Right atrium auricular region (tissue), 2 donors: Measurements from ENCODE around the gene PNPLA7. TPM values are rescaled to one million over a fixed set of nuclear protein-coding genes. Genes with fewer than 3 reads are reported as not detected.
"Not testable (repeated sequence)": the region's sequence is repeated elsewhere in the genome, so short reads cannot be mapped to it uniquely, and the experiment has no call there.

Source experiments
- DNase-seq: peaks from one replicate; pipeline ENCODE4 v3.0.0-alpha.2; 2019; ENCODE audit warnings: low spot score
- H3K27ac ChIP-seq, 2 donors: fragments of 200-600 bp; sonication (generic); 1 replicate in 1 of 2; 2 replicates in 1 of 2; pipeline ENCODE4 v1.5.1; 2016 to 2019
- H3K27me3 ChIP-seq, 2 donors: fragments of 200-600 bp; sonication (generic); one replicate each; pipeline versions ENCODE4 v1.5.1 to v1.6.0; 2017 to 2019
- H3K36me3 ChIP-seq: fragments of 200-600 bp; sonication (generic); one replicate; pipeline ENCODE4 v1.5.1; 2016
- H3K4me1 ChIP-seq, 2 donors: fragments of 200-600 bp; sonication (generic); one replicate each; pipeline versions ENCODE4 v1.5.1 to v1.6.0; 2017 to 2019
- H3K4me3 ChIP-seq, 2 donors: fragments of 200-600 bp; sonication (generic); 1 replicate in 1 of 2; 2 replicates in 1 of 2; pipeline ENCODE4 v1.5.1; 2017 to 2019; ENCODE audit warnings: mild to moderate bottlenecking in 1 of 2, moderate library complexity in 1 of 2
- H3K9me3 ChIP-seq, 2 donors: fragments of 200-600 bp; sonication (generic); one replicate each; pipeline ENCODE4 v1.5.1; 2019
- CTCF ChIP-seq, 2 donors: fragments of 200-600 bp; sonication (generic); IDR thresholded peaks; one replicate each; pipeline ENCODE4 v1.5.1; 2019; ENCODE audit warnings: antibody characterized with exemption in 2 of 2
- total RNA-seq, 2 donors: library from RNA; depleted of rRNA; stranded (reverse); fragments of >200 nt; gene quantifications; one replicate each; pipeline ENCODE4 v1.1.0, GENCODE V29; 2016

Gene PNPLA7
- total RNA-seq, 2 donors from 2014 or later, result 4.4 to 4.6 TPM

- TF ChIP-seq CTCF (IDR thresholded peaks at IDR 0.05), result no peak
- H3K36me3 ChIP-seq, result no peaks in the 10 kb centered on the region
- H3K27me3 ChIP-seq, result no peaks in the 10 kb centered on the region
- H3K9me3 ChIP-seq, result no peaks in the 10 kb centered on the region
- H3K4me1 ChIP-seq, result no peaks in the 10 kb centered on the region
- no peak for DNase-seq
- no peak overlapping the region for H3K27ac ChIP-seq
- no peak overlapping the region for H3K4me3 ChIP-seq
Observed at GRCh38 chr9:137521405-137521985, 28.7 kb downstream of the PNPLA7 start.

DNA sequence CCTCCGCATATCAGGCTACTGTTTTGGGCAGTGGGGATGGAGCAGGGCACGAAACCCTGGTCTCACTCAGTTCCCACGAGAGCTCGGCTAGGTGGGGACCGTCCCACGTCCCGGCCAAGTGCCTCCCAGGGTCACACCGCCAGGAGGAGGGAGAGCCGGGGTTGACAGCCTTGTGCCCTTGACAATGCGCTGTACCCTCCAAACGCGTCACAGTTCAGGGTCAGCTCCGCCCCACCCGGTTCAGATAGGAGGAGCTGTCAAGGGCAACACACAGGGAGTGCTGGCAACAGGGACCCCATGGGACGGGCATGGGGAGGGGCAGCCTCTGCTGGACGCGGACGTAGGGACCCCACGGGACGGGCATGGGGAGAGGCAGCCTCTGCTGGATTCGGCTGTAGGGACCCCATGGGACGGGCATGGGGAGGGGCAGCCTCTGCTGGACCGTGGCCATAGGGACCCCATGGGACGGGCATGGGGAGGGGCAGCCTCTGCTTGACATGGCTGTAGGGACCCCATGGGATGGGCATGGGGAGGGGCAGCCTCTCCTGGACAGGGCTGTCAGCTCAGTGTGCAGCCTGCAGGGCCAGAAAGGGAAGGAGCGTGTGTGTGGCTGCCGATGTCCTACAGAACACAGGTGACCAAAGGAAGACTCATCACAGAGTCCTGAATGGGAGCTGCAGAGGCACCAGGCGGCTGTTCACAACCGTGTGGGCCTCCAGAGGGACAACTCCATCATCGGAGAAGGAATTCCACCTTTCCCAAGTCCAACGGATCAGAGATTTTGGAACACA lies 29.4 kb downstream of the PNPLA7 start:
- Histone ChIP-seq H3K9me3 (no peaks in the 10 kb centered on the region), H3K36me3 (no peaks in the 10 kb centered on the region), H3K4me1 (no peaks in the 10 kb centered on the region), H3K27me3 (no peaks in the 10 kb centered on the region), H3K27ac (no peak overlapping the region), H3K4me3 (no peak overlapping the region)
- DNase-seq, result no peak
- TF ChIP-seq CTCF (IDR thresholded peaks at IDR 0.05), result no peak

DNA sequence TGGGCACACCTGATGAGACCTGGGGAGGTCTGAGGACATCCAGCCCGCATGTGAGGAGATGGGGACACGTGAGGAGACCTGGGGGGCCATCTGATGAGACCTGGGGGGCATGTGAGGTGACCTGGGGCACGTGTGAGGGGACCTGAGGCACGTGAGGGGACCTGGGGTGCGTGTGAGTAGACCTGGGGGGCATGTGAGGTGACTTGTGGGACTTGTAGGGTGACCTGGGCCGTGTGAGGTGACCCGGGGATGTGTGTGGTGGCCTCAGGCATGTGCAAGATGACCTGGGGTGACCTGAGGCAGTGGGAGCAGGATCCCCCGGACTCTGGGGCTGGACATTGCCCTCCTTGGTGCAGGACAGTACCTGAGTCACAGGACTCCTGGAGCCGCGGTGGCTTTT lies 30.6 kb downstream of the PNPLA7 start:
- no peaks in the 10 kb centered on the region for H3K36me3 ChIP-seq
- no peak overlapping the region for H3K4me3 ChIP-seq
- no peak for TF ChIP-seq CTCF (IDR thresholded peaks at IDR 0.05)
- no peak overlapping the region for H3K27ac ChIP-seq
- H3K9me3 ChIP-seq, result no peaks in the 10 kb centered on the region
- H3K27me3 ChIP-seq, result no peaks in the 10 kb centered on the region
- DNase-seq, result no peak
- H3K4me1 ChIP-seq, result no peaks in the 10 kb centered on the region

- H3K36me3 ChIP-seq, H3K4me3 ChIP-seq, DNase-seq, H3K9me3 ChIP-seq, H3K4me1 ChIP-seq, H3K27ac ChIP-seq, H3K27me3 ChIP-seq: not testable (repeated sequence)
Observed at GRCh38 chr9:137518661-137519459, 31.3 kb downstream of the PNPLA7 start.

DNA sequence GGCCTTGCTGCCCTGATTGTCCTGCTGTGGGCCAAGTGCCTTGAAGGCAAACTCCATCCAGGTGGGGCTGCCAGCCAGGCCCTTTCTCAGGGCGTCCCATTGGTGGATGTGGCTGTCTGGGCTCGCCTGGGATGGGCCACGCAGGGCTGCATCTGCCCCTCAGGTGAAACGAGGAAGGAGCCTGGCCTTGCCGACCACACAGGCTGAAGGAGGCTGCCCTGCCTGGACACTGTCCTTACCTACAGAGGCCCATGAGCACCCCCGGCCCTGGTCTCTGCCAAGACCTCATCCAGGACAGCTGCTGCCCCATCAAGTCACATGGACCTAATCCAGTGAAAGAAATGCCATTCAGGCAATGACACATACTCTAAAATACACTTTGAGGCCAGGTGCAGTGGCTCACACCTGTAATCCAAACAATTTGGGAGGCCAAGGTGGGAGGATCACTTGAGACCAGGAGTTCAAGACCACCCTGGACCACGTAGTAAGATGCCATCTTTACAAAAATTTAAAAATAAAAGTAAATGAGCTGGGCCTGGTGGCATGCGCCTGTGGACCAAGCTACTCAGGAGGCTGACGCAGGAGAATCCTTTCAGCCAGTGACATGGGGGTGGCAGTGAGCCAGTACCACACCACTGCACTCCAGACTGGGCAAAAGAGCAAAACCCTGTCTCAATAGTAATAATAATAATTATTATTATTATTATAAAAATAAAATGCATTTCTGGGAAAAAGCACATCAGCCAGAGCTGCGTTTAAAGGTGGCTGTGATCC lies 33.9 kb downstream of the PNPLA7 start:
- TF ChIP-seq CTCF (IDR thresholded peaks at IDR 0.05), result no peak
- H3K36me3 ChIP-seq, result no peaks in the 10 kb centered on the region
- no peaks in the 10 kb centered on the region for H3K4me1 ChIP-seq
- no peaks in the 10 kb centered on the region for H3K9me3 ChIP-seq
- no peak overlapping the region for H3K27ac ChIP-seq
- H3K4me3 ChIP-seq, result no peak overlapping the region
- no peaks in the 10 kb centered on the region for H3K27me3 ChIP-seq
- DNase-seq, result no peak
